Keratinocyte (primary cell): ENCODE data around the gene UROC1. TPM values are rescaled to one million over a fixed set of nuclear protein-coding genes. Genes with fewer than 3 reads are reported as not detected.

ENCODE experiments used
- DNase-seq: peaks from one replicate; pipeline ENCODE4 v3.0.0-alpha.2; 2011; ENCODE audit warnings: low read depth, missing footprints, low spot score
- FAIRE-seq: peaks from 2 replicates; lab custom pipeline; 2011; peaks lifted over from hg19 to GRCh38; lab: Jason Lieb, UNC
- H2AFZ ChIP-seq: 2 replicates; pipeline ENCODE4 v1.6.0; 2012; ENCODE audit warnings: low read length, control low read depth, inconsistent platforms; ENCODE audit not compliant: control insufficient read depth
- H3K27ac ChIP-seq: 2 replicates; pipeline ENCODE4 v1.5.1; 2011; ENCODE audit warnings: low read length; ENCODE audit not compliant: control insufficient read depth, insufficient read depth
- H3K27me3 ChIP-seq: 3 replicates; pipeline ENCODE4 v1.6.0; 2011; ENCODE audit warnings: low read length; ENCODE audit not compliant: control insufficient read depth, insufficient read depth; ENCODE audit errors: extremely low read depth
- H3K36me3 ChIP-seq, 2 experiments: 2 replicates in 1 of 2; 3 replicates in 1 of 2; pipeline ENCODE4 v1.5.1; 2011; ENCODE audit warnings: low read length in 2 of 2, mild to moderate bottlenecking in 1 of 2; ENCODE audit not compliant: control insufficient read depth in 2 of 2, insufficient read depth in 2 of 2; ENCODE audit errors: extremely low read depth in 1 of 2
- H3K4me1 ChIP-seq: 3 replicates; pipeline ENCODE4 v1.5.1; 2011; ENCODE audit warnings: low read length; ENCODE audit not compliant: control insufficient read depth, insufficient read depth; ENCODE audit errors: extremely low read depth
- H3K4me2 ChIP-seq: 3 replicates; pipeline ENCODE4 v1.6.0; 2011; ENCODE audit warnings: low read depth, low read length; ENCODE audit not compliant: control insufficient read depth, insufficient read depth; ENCODE audit errors: extremely low read depth
- H3K4me3 ChIP-seq, 3 experiments: fragments of 200-600 bp in 1 of 3; sonication (generic) in 1 of 3; 2 replicates in 2 of 3; 3 replicates in 1 of 3; pipeline ENCODE4 v1.5.1; 2011 to 2016; ENCODE audit warnings: low read length in 3 of 3, mild to moderate bottlenecking in 3 of 3, control low read depth in 2 of 3, inconsistent platforms in 1 of 3, low read depth in 1 of 3, mixed read lengths in 1 of 3, mixed run types in 1 of 3, moderate library complexity in 1 of 3; ENCODE audit not compliant: control insufficient read depth in 2 of 3, insufficient read depth in 2 of 3; ENCODE audit errors: extremely low read depth in 1 of 3
- H3K79me2 ChIP-seq: 2 replicates; pipeline ENCODE4 v1.6.0; 2012; ENCODE audit warnings: low read length; ENCODE audit not compliant: control insufficient read depth, insufficient read depth
- H3K9ac ChIP-seq: 3 replicates; pipeline ENCODE4 v1.6.0; 2011; ENCODE audit warnings: low read length; ENCODE audit not compliant: control insufficient read depth, insufficient read depth; ENCODE audit errors: extremely low read depth
- H3K9me1 ChIP-seq: 3 replicates; pipeline ENCODE4 v1.6.0; 2011; ENCODE audit warnings: low read length; ENCODE audit not compliant: control insufficient read depth, insufficient read depth; ENCODE audit errors: extremely low read depth
- H3K9me3 ChIP-seq: 2 replicates; pipeline ENCODE4 v1.5.1; 2012; ENCODE audit warnings: low read depth, low read length; ENCODE audit not compliant: control insufficient read depth
- H4K20me1 ChIP-seq: 3 replicates; pipeline ENCODE4 v1.6.0; 2011; ENCODE audit warnings: low read length; ENCODE audit not compliant: control insufficient read depth, insufficient read depth; ENCODE audit errors: extremely low read depth
- CTCF ChIP-seq, 3 experiments: IDR thresholded peaks in 1 of 3; conservative IDR thresholded peaks in 1 of 3; optimal IDR thresholded peaks in 1 of 3; 2 replicates in 2 of 3; 3 replicates in 1 of 3; pipeline versions ENCODE3 to v1.5.1; 2011; ENCODE audit warnings: low read length in 3 of 3, mild to moderate bottlenecking in 3 of 3, moderate library complexity in 2 of 3, control low read depth in 1 of 3, inconsistent platforms in 1 of 3; ENCODE audit not compliant: insufficient read depth in 2 of 3; ENCODE audit errors: extremely low read depth in 1 of 3
- EZH2 ChIP-seq: IDR thresholded peaks from one replicate; pipeline ENCODE4 v1.6.1; 2012; ENCODE audit warnings: inconsistent platforms, mild to moderate bottlenecking, low read length, moderate library complexity
- dilution Hi-C: fragments of 300-500 bp; cut with MboI; formaldehyde crosslinking; loops from one replicate; pipeline ENCODE4 v1.7.0; 2020; ENCODE audit warnings: low sequenced_read_pairs; ENCODE audit not compliant: extremely low pct_ligation_motif_present
- polyA plus RNA-seq, 5 experiments: library from polyadenylated mRNA; depleted of rRNA in 3 of 5; stranded (reverse) in 3 of 5; stranded (forward) in 1 of 5; unstranded in 1 of 5; fragments of >200 nt; gene quantifications; 1 replicate in 1 of 5; 2 replicates in 3 of 5; 3 replicates in 1 of 5; pipeline versions ENCODE4 v1.2.1 to v1.2.3, GENCODE V29; 2011 to 2012; ENCODE audit warnings: missing spikeins in 2 of 5, low read depth in 1 of 5, low replicate concordance in 1 of 5

UROC1 gene
- polyA plus RNA-seq, 1 donor (not counting 4 experiments of a cell fraction or from before 2014, with no cell fraction given), result not detected

GRCh38 chr3:126494970-126495230 lies 22.7 kb downstream of the UROC1 start:
- no peaks in the 10 kb centered on the region for H3K4me1 ChIP-seq
- no peak for DNase-seq
- no peak overlapping the region for H3K27ac ChIP-seq
- H3K9ac ChIP-seq, result no peak overlapping the region
- no peaks in the 10 kb centered on the region for H4K20me1 ChIP-seq
- H3K9me1 ChIP-seq, result no peaks in the 10 kb centered on the region
- FAIRE-seq, result no peak
- H3K4me3 ChIP-seq, result no peak overlapping the region
- TF ChIP-seq CTCF (optimal IDR thresholded peaks at IDR 0.05 in 1 of 3, IDR thresholded peaks at IDR 0.05 in 1 of 3, conservative IDR thresholded peaks at IDR 0.05 in 1 of 3; ENCODE audit: extremely low read depth in 1 of 3, insufficient read depth in 2 of 3, low read length in 3 of 3), result no peak
- no peak for TF ChIP-seq EZH2
- dilution Hi-C loops, result no loop called here
- no peaks in the 10 kb centered on the region for H3K9me3 ChIP-seq
- no peak overlapping the region for H2AFZ ChIP-seq
- no peaks in the 10 kb centered on the region for H3K36me3 ChIP-seq
- peaks cover 9% of the 10 kb centered on the region for H3K27me3 ChIP-seq
- H3K79me2 ChIP-seq, result no peaks in the 10 kb centered on the region
- no peak overlapping the region for H3K4me2 ChIP-seq

GRCh38 chr3:126494204-126494969 lies 23.2 kb downstream of the UROC1 start:
- Histone ChIP-seq H3K4me2 (no peak overlapping the region), H3K79me2 (no peaks in the 10 kb centered on the region), H2AFZ (no peak overlapping the region), H3K4me3 (no peak overlapping the region), H3K9me3 (no peaks in the 10 kb centered on the region), H3K27me3 (peaks cover 11% of the 10 kb centered on the region), H3K9me1 (no peaks in the 10 kb centered on the region), H3K9ac (no peak overlapping the region), H3K27ac (no peak overlapping the region), H3K4me1 (no peaks in the 10 kb centered on the region), H3K36me3 (no peaks in the 10 kb centered on the region), H4K20me1 (no peaks in the 10 kb centered on the region)
- TF ChIP-seq CTCF (optimal IDR thresholded peaks at IDR 0.05 in 1 of 3, IDR thresholded peaks at IDR 0.05 in 1 of 3, conservative IDR thresholded peaks at IDR 0.05 in 1 of 3; ENCODE audit: extremely low read depth in 1 of 3, insufficient read depth in 2 of 3, low read length in 3 of 3) (no peak), EZH2 (no peak)
- dilution Hi-C loops, result no loop called here
- DNase-seq (no peak), FAIRE-seq (peak; percentile 23)
